GM18909 (cell line): ENCODE data around the gene GALNTL6.
A peak's percentile ranks its signal among the peaks of the same experiment; 100 is the strongest.
"Not testable (repeated sequence)": the region's sequence is repeated elsewhere in the genome, so short reads cannot be mapped to it uniquely, and the experiment has no call there.

Source experiments
- ATAC-seq: cut with Tn5 transposase; IDR thresholded peaks from one replicate; pipeline ENCODE4 v1.9.1; 2021; ENCODE audit warnings: mild to moderate bottlenecking; ENCODE audit not compliant: unreplicated experiment, poor library complexity

The GALNTL6 gene

GRCh38 chr4:172951679-172952451, 1138.7 kb downstream of the GALNTL6 start:
- no peak for ATAC-seq

DNA sequence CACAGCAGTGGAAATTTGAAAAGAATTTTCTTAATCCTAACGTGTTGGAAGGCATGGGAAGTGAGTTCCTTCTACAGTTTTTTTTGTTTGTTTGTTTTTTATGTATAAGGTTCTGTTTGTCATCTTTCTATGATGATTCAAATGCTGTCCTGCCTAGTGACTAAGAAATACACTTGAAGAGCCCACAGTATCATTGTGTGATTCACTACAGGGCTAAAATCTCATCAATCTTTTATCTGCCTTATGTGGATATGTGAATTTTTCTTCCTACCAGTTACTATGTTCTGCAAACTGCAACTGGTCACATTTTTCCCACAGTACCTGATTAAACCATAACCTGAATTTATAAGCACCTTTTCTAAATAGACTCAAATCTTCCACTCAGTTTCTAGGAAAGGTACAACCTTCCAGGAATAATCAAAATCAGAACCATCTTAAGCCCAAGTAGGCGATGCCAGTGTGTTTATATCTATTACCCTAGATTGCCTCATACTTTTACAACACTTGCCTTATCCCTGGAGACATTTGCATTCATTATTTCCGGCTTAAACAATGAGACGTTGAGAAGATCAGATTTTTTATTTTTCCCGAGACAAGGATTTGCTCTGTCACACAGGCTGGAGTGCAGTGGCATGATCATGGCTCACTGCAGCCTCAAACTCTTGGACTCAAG, 1140.8 kb downstream of the GALNTL6 start:
- ATAC-seq: no peak

DNA sequence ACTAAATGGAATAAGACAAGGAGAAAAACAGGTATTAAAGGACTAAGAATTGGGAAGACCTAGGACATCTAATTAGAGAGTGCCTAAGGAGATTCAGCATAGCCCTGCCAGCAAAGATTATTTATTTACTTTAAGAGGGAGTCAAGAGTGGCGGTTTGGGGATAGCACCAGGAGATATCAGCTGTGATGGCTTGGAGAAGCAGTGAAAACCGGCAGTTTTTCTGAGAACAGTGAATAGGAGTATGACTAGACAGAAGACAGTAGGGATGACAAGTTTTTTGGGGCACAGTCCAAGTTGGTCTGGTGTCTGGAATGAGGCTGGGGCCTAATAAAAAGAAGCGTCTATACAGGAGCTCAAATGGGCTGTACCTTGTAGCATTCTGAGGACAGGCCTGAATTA, 1143.1 kb downstream of the GALNTL6 start:
- ATAC-seq: not testable (repeated sequence)

DNA sequence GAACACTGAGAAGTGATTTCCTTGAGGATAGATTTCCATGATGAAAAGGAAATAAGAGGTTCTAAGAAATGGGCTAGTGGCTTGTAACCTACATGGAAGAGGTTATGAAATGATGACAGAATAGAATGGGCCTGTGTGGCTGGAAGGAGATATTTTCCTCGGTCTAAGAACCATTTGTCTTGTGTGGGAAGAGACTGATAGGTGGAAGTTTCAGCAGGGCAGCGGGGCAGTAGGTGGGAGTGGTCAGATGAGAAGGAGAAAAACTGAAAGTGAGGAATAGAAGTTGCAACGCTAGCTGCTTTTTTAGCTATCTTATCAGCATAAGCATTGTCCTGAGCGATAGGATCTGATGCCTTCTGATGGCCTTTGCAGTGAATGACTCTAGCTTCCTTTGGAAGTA, 1144.0 kb downstream of the GALNTL6 start:
- no peak for ATAC-seq

GRCh38 chr4:172962564-172963353, 1149.6 kb downstream of the GALNTL6 start:
- no peak for ATAC-seq

GRCh38 chr4:172963498-172964294, 1150.5 kb downstream of the GALNTL6 start:
- no peak for ATAC-seq

DNA sequence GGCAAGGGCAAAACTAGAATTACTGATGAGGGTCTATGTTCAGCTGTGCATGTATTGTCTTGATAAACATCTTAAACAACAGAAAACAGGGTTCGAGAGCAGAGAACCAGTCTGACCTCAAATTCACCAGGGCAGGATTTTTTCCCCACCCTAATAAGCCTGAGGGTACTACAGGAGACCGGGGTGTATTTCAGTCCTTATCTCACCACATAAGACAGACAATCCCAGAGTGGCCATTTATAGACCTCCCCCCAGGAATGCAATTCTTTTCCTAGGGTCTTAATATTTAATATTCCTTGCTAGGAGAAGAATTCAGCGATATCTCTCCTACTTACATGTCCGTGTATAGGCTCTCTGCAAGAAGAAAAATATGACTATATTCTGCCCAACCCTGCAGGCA, 1157.0 kb downstream of the GALNTL6 start:
- ATAC-seq: not testable (repeated sequence)

GRCh38 chr4:172974586-172974985, 1161.4 kb downstream of the GALNTL6 start:
- no peak for ATAC-seq

GRCh38 chr4:172975651-172976229, 1162.5 kb downstream of the GALNTL6 start:
- no peak for ATAC-seq

DNA sequence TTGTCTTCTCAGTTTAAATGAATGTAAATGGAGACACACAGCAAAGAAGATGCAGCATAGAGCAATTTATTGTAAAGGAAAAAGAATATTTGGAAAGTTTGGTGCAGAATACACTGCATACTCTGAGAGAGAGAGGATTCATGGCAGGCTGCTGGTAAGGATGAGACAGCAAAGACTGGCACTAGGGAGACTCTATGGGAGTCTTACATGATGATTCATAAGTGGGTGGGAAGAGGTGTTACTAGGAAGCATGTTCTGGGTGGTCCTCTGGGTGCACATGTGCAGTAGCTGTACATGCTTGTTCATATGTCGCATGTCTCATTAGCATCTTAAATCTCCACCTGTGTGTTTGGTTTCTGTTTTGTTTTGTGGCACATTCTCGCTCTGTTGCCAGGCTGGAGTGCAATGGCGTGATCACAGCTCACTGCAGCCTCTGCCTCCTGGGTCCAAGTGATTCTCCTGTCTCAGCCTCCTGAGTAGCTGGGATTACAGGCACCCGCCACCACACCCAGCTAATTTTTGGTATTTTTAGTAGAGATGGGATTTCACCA, 1164.4 kb downstream of the GALNTL6 start:
- ATAC-seq: not testable (repeated sequence)

DNA sequence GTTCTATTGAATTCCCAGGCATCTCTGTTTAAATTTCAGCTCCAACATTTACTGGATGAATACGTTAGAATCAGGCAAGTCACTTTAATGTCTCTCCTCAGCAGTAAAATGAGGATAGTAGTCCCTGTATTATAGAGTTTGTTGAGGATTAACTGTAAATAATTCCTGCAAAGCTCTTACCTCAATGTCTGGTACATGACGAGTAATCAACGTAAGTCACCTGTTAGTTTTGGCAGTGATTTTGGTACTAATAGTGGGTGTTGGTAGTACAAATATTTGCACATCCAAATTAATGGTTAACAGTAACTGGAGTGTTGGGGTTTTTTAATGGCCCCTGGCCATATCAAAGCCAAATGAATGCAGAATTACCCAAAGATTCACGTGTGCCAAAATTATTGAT, 1165.6 kb downstream of the GALNTL6 start:
- ATAC-seq: no peak

DNA sequence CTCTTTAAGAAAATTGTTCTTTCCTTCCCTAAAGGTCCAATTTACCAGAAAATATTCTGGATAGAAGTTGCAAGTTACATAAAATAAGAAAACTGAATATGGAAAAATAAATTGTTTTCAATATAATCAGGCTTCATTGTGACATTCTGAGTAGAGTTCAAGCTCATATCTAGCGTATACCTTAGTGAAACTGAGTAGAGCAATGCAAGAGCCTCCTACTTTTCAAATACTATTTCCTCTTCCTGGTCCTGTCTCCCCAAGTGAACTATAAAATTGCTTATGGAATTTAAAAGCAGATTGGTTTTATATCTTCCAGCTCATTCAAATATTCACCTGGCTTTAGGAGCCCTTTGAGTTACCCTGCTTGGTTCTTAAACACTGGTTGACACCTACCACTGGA, 1166.1 kb downstream of the GALNTL6 start:
- ATAC-seq: no peak

GRCh38 chr4:172980219-172980618, 1167.0 kb downstream of the GALNTL6 start:
- ATAC-seq: no peak

DNA sequence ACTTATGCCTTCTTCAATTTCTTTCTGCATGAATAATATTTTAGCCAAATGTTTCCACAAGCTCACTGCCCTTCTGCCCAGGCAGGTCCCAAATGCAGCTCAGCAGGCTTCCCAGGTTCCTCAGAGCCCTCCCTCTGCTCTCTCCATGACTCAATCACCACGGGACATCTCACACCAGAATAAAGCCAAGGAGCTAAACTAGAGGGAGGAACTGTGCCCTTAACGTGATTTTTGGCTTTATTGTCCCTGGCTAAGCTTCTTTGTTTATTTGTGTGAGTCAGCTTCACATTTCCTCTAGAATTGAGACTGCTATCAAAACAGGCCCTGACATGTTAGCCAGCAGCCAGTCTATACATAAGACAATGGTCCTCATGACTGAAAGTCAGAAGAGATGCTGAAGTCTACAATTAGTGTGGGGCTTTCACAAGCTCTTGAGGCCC, 1169.0 kb downstream of the GALNTL6 start:
- no peak for ATAC-seq

DNA sequence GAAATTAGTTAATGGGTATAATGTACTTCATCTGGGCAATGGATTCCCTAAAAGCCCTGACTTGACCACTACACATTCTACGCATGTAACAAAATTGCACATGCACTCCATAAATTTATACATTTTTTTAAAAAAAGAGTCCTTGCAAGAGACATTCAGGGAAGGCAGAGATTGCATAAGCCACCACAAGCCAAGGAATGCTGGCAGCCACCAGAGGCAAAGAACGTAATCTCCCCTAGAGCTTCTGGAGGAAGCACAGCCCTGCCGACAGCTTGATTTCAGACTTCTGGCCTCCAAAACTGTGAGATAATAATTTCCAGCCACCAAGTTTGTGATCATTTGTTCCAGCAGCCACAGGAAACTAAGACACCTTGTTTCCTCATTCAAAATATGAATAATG, 1169.8 kb downstream of the GALNTL6 start:
- ATAC-seq: no peak

- ATAC-seq: no peak
Measured at GRCh38 chr4:172983631-172984030, 1170.4 kb downstream of the GALNTL6 start.

DNA sequence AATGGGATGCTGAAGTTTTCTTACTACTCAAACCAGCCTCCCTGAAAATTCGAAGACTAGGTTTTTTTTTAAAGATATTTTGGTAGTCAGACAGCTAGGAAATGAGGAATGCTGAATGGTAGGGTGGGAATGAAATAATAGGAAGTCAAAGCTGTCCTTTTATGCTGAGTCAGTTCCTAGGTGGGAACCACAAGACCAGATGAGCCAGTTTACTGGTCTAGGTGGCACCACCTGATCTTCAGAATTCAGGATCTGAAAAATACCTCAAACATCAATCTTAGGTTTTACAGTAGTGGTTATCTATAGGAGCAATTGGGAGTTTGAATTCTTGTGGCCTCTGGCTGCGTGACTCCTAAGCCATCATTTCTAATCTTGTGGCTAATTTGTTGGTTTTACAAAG, 1172.3 kb downstream of the GALNTL6 start:
- no peak for ATAC-seq

GRCh38 chr4:172986114-172986513, 1172.9 kb downstream of the GALNTL6 start:
- ATAC-seq: peak; percentile 75

DNA sequence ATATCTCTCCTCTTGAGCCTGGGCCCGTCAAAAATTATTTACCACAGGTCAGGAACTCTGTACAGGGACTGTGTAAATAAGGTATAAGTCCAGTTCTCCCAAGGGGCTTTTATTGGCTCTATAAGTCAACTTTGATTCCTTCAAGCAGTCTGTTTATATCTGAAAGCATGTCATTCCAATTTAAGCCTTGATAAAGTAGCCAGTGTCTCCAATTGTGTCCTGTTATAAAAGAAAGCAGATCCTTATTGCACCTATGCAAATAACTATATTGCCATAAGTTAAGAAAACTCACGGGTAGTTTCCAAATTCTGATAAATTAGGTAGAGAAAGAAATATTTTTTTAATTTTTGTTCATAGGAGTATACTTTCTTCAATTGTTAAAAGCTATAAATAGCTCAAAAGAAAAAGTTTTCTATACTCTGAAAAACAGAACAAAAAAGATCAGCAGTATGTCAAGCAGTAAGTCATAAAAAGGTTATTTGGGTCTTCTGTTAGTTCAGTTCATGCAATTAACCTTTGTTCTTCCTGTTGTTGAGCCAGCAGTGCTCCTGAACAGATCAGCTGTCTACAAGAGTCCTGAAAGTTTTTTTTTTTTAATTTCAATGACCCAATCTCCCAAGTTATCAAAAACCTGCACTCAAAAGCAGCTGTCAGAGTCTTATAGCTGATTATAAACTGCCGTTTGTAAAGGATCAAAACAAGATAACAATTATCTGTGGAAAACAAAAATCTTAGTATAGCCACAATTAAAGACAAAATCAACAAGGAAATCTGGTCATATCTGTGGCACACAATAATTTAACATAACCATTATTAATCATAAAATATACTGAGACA, 1177.0 kb downstream of the GALNTL6 start:
- ATAC-seq: no peak
